IPS-20b (cell line): ENCODE data around the gene WASF3.

ENCODE experiments used
- H3K27ac ChIP-seq: one replicate; pipeline ENCODE4 v1.5.1; 2013; ENCODE audit warnings: low read length
- H3K27me3 ChIP-seq: 2 replicates; pipeline ENCODE4 v1.6.1; 2013; ENCODE audit warnings: mild to moderate bottlenecking, low read length, inconsistent platforms; ENCODE audit not compliant: insufficient read depth
- H3K36me3 ChIP-seq: 2 replicates; pipeline ENCODE4 v1.6.1; 2013; ENCODE audit warnings: low read depth, mild to moderate bottlenecking, inconsistent platforms, low read length, moderate library complexity; ENCODE audit not compliant: insufficient read depth
- H3K4me1 ChIP-seq: 2 replicates; pipeline ENCODE4 v1.6.1; 2013; ENCODE audit warnings: mild to moderate bottlenecking, control low read depth, inconsistent platforms, low read length, moderate library complexity; ENCODE audit not compliant: insufficient read depth
- H3K4me3 ChIP-seq: 2 replicates; pipeline ENCODE4 v1.5.1; 2013; ENCODE audit warnings: mild to moderate bottlenecking, low read length, inconsistent platforms
- H3K9ac ChIP-seq: 2 replicates; pipeline ENCODE4 v1.6.1; 2013; ENCODE audit warnings: low read depth, mild to moderate bottlenecking, inconsistent platforms, low read length, moderate library complexity
- H3K9me3 ChIP-seq: 2 replicates; pipeline ENCODE4 v1.6.1; 2013; ENCODE audit warnings: mild to moderate bottlenecking, low read depth, low read length, inconsistent platforms; ENCODE audit not compliant: insufficient read depth

The WASF3 gene

GRCh38 chr13:26668357-26669146, 111.1 kb downstream of the WASF3 start:
- H3K4me3 ChIP-seq, result no peak overlapping the region
- no peak overlapping the region for H3K9ac ChIP-seq
- no peaks in the 10 kb centered on the region; the same call in 1 of the 2 replicates for H3K4me1 ChIP-seq
- no peak overlapping the region for H3K27ac ChIP-seq
- no peaks in the 10 kb centered on the region for H3K27me3 ChIP-seq
- no peaks in the 10 kb centered on the region for H3K36me3 ChIP-seq
- no peaks in the 10 kb centered on the region for H3K9me3 ChIP-seq

GRCh38 chr13:26673890-26674289, 116.4 kb downstream of the WASF3 start:
- Histone ChIP-seq H3K36me3 (no peaks in the 10 kb centered on the region), H3K9ac (no peak overlapping the region), H3K27ac (no peak overlapping the region), H3K9me3 (no peaks in the 10 kb centered on the region), H3K27me3 (no peaks in the 10 kb centered on the region), H3K4me3 (no peak overlapping the region), H3K4me1 (no peaks in the 10 kb centered on the region)

- no peak overlapping the region for H3K27ac ChIP-seq
- H3K9me3 ChIP-seq, result no peaks in the 10 kb centered on the region
- no peak overlapping the region for H3K9ac ChIP-seq
- peaks cover 10% of the 10 kb centered on the region; the same call in 1 of the 2 replicates for H3K4me1 ChIP-seq
- H3K36me3 ChIP-seq, result peaks cover 10% of the 10 kb centered on the region; the same call in 1 of the 2 replicates
- no peak overlapping the region for H3K4me3 ChIP-seq
- no peaks in the 10 kb centered on the region for H3K27me3 ChIP-seq
Measured at GRCh38 chr13:26677156-26677555, 119.7 kb downstream of the WASF3 start.

- H3K4me1 ChIP-seq, result peaks cover 10% of the 10 kb centered on the region; the same call in 1 of the 2 replicates
- no peak overlapping the region for H3K27ac ChIP-seq
- no peak overlapping the region for H3K4me3 ChIP-seq
- no peaks in the 10 kb centered on the region for H3K27me3 ChIP-seq
- H3K9ac ChIP-seq, result no peak overlapping the region
- peaks cover 15% of the 10 kb centered on the region; the same call in 1 of the 2 replicates for H3K36me3 ChIP-seq
- no peaks in the 10 kb centered on the region for H3K9me3 ChIP-seq
Measured at GRCh38 chr13:26678330-26678729, 120.8 kb downstream of the WASF3 start.

- Histone ChIP-seq H3K9ac (no peak overlapping the region), H3K4me3 (no peak overlapping the region), H3K9me3 (no peaks in the 10 kb centered on the region), H3K36me3 (peaks cover 20% of the 10 kb centered on the region; the same call in 1 of the 2 replicates), H3K4me1 (peaks cover 10% of the 10 kb centered on the region; the same call in 1 of the 2 replicates), H3K27ac (no peak overlapping the region), H3K27me3 (no peaks in the 10 kb centered on the region)
Measured at GRCh38 chr13:26678796-26679195, 121.3 kb downstream of the WASF3 start.

GRCh38 chr13:26679411-26680122, 122.1 kb downstream of the WASF3 start:
- Histone ChIP-seq H3K9ac (peak overlapping the region; percentile 16; the same call in 1 of the 2 replicates), H3K27me3 (no peaks in the 10 kb centered on the region), H3K4me1 (peaks cover 10% of the 10 kb centered on the region; the same call in 1 of the 2 replicates), H3K27ac (no peak overlapping the region), H3K9me3 (no peaks in the 10 kb centered on the region), H3K36me3 (peaks cover 27% of the 10 kb centered on the region), H3K4me3 (no peak overlapping the region)

- Histone ChIP-seq H3K9ac (peak overlapping the region; percentile 16; the same call in 1 of the 2 replicates), H3K9me3 (no peaks in the 10 kb centered on the region), H3K4me3 (no peak overlapping the region), H3K36me3 (peaks cover 33% of the 10 kb centered on the region), H3K4me1 (peaks cover 10% of the 10 kb centered on the region; the same call in 1 of the 2 replicates), H3K27me3 (no peaks in the 10 kb centered on the region), H3K27ac (no peak overlapping the region)
Measured at GRCh38 chr13:26680123-26680450, 122.6 kb downstream of the WASF3 start.

- no peak overlapping the region for H3K4me3 ChIP-seq
- H3K9me3 ChIP-seq, result no peaks in the 10 kb centered on the region
- H3K27me3 ChIP-seq, result no peaks in the 10 kb centered on the region
- H3K9ac ChIP-seq, result peak overlapping the region; percentile 16; the same call in 1 of the 2 replicates
- peaks cover 35% of the 10 kb centered on the region for H3K36me3 ChIP-seq
- no peak overlapping the region for H3K27ac ChIP-seq
- peaks cover 10% of the 10 kb centered on the region; the same call in 1 of the 2 replicates for H3K4me1 ChIP-seq
Measured at GRCh38 chr13:26680572-26680971, 123.1 kb downstream of the WASF3 start.

GRCh38 chr13:26681036-26681435, 123.6 kb downstream of the WASF3 start:
- Histone ChIP-seq H3K9me3 (no peaks in the 10 kb centered on the region), H3K4me3 (no peak overlapping the region), H3K4me1 (peaks cover 10% of the 10 kb centered on the region; the same call in 1 of the 2 replicates), H3K27ac (no peak overlapping the region), H3K27me3 (no peaks in the 10 kb centered on the region), H3K9ac (no peak overlapping the region), H3K36me3 (peaks cover 40% of the 10 kb centered on the region)

GRCh38 chr13:26682606-26683005, 125.1 kb downstream of the WASF3 start:
- Histone ChIP-seq H3K27me3 (no peaks in the 10 kb centered on the region), H3K4me1 (peaks cover 10% of the 10 kb centered on the region; the same call in 1 of the 2 replicates), H3K4me3 (no peak overlapping the region), H3K9ac (no peak overlapping the region), H3K27ac (no peak overlapping the region), H3K36me3 (peaks cover 53% of the 10 kb centered on the region), H3K9me3 (no peaks in the 10 kb centered on the region)

GRCh38 chr13:26685606-26686005, 128.1 kb downstream of the WASF3 start:
- Histone ChIP-seq H3K36me3 (peaks cover 64% of the 10 kb centered on the region), H3K4me1 (0 out of 2 replicates have a peak, but pooled peaks cover under 1% of the 10 kb centered on the region), H3K27ac (no peak overlapping the region), H3K27me3 (no peaks in the 10 kb centered on the region), H3K9me3 (no peaks in the 10 kb centered on the region), H3K9ac (no peak overlapping the region), H3K4me3 (no peak overlapping the region)
